T47D (cell line): ENCODE results near the gene CPAMD8.
A peak's percentile ranks its signal among the peaks of the same experiment; 100 is the strongest.

ENCODE experiments used
- DNase-seq, 2 experiments: peaks; one replicate each; pipeline versions ENCODE4 v3.0.0 to v3.0.0-alpha.2; 2011 to 2012; ENCODE audit warnings: low read depth in 1 of 2, low spot score in 1 of 2
- JUND ChIP-seq: IDR thresholded peaks from 2 replicates; pipeline ENCODE4 v1.6.1; 2012; ENCODE audit warnings: low read depth
- in situ Hi-C: cut with HindIII; loops from 2 replicates; pipeline ENCODE4 v1.10.0; 2016; ENCODE audit warnings: low sequenced_read_pairs, low pct_unique_long_range_greater_than_20kb

CPAMD8 gene

GRCh38 chr19:16912780-16913179 is 113.8 kb downstream of the CPAMD8 start:
- in situ Hi-C loops: no loop called here
- TF ChIP-seq JUND: no peak
- DNase-seq: no peak

- TF ChIP-seq JUND: no peak
- in situ Hi-C loops: no loop called here
- DNase-seq: no peak
Measured at GRCh38 chr19:16911046-16911445, 115.6 kb downstream of the CPAMD8 start.

GRCh38 chr19:16908759-16909158 is 117.9 kb downstream of the CPAMD8 start:
- in situ Hi-C loops: no loop called here
- TF ChIP-seq JUND: no peak
- no peak for DNase-seq

GRCh38 chr19:16904599-16904998 is 122.0 kb downstream of the CPAMD8 start:
- TF ChIP-seq JUND: no peak
- no peak for DNase-seq
- in situ Hi-C loops: no loop called here

GRCh38 chr19:16903347-16903746 is 123.3 kb downstream of the CPAMD8 start:
- in situ Hi-C loops: no loop called here
- no peak for DNase-seq
- no peak for TF ChIP-seq JUND

- in situ Hi-C loops: no loop called here
- no peak for TF ChIP-seq JUND
- no peak for DNase-seq
Measured at GRCh38 chr19:16902545-16902944, 124.1 kb downstream of the CPAMD8 start.

- peak in 1 of 2 experiments; percentile 14 for DNase-seq
Measured at GRCh38 chr19:16901491-16902175, 125.0 kb downstream of the CPAMD8 start.

GRCh38 chr19:16899566-16900075 is 127.0 kb downstream of the CPAMD8 start:
- no peak for DNase-seq

More at GRCh38 chr19:16901491-16902175, 125.0 kb downstream of the CPAMD8 start:
- in situ Hi-C loops: no loop called here
- no peak for TF ChIP-seq JUND

GRCh38 chr19:16898361-16899015 is 128.1 kb downstream of the CPAMD8 start:
- no peak for TF ChIP-seq JUND
- in situ Hi-C loops: no loop called here
- DNase-seq: no peak

More at GRCh38 chr19:16899566-16900075, 127.0 kb downstream of the CPAMD8 start:
- TF ChIP-seq JUND: no peak
- in situ Hi-C loops: no loop called here

- no peak for DNase-seq
- in situ Hi-C loops: no loop called here
- TF ChIP-seq JUND: no peak
Measured at GRCh38 chr19:16897856-16898161, 128.8 kb downstream of the CPAMD8 start.

- no peak for TF ChIP-seq JUND
- peak; percentile 93 to 96 for DNase-seq
- in situ Hi-C loops: no loop called here
Measured at GRCh38 chr19:16897029-16897855, 129.4 kb downstream of the CPAMD8 start.

GRCh38 chr19:16896146-16897028 is 130.2 kb downstream of the CPAMD8 start:
- TF ChIP-seq JUND: no peak
- in situ Hi-C loops: no loop called here
- DNase-seq: no peak
